GM12873 (cell line): ENCODE results near the gene ATPAF1.

Experiments
- CTCF ChIP-seq: IDR thresholded peaks from 2 replicates; pipeline ENCODE4 v1.5.1; 2012; ENCODE audit warnings: low read depth, mild to moderate bottlenecking, moderate library complexity, low read length, control low read depth; ENCODE audit not compliant: insufficient read depth; ENCODE audit errors: missing control alignments

Gene ATPAF1

GRCh38 chr1:46599059-46599970 lies 68.8 kb downstream of the ATPAF1 start:
- TF ChIP-seq CTCF: no peak

- TF ChIP-seq CTCF: no peak
Measured at GRCh38 chr1:46596846-46597245, 71.3 kb downstream of the ATPAF1 start.

- no peak for TF ChIP-seq CTCF
Measured at GRCh38 chr1:46596036-46596435, 72.1 kb downstream of the ATPAF1 start.

- no peak for TF ChIP-seq CTCF
Measured at GRCh38 chr1:46595127-46595526, 73.0 kb downstream of the ATPAF1 start.

- TF ChIP-seq CTCF: no peak
Measured at GRCh38 chr1:46594063-46594462, 74.1 kb downstream of the ATPAF1 start.

GRCh38 chr1:46592823-46593222 lies 75.3 kb downstream of the ATPAF1 start:
- no peak for TF ChIP-seq CTCF

- TF ChIP-seq CTCF: no peak
Measured at GRCh38 chr1:46589529-46589928, 78.6 kb downstream of the ATPAF1 start.
